GM10266 (cell line): ENCODE measurements around the gene LACTB.

Experiments used
- DNase-seq: peaks from one replicate; pipeline ENCODE4 v3.0.0; 2012; ENCODE audit errors: extremely low spot score
- CTCF ChIP-seq: IDR thresholded peaks from 2 replicates; pipeline ENCODE4 v1.5.1; 2012; ENCODE audit warnings: mild to moderate bottlenecking, low read depth; ENCODE audit not compliant: control insufficient read depth, insufficient read depth; ENCODE audit errors: missing control alignments

LACTB gene

GRCh38 chr15:63112871-63113270 lies 8.8 kb upstream of the LACTB start:
- no peak for DNase-seq
- no peak for TF ChIP-seq CTCF

GRCh38 chr15:63114465-63114864 lies 7.2 kb upstream of the LACTB start:
- DNase-seq = no peak
- no peak for TF ChIP-seq CTCF

- no peak for DNase-seq
- no peak for TF ChIP-seq CTCF
Observed at GRCh38 chr15:63118854-63119253, 2.8 kb upstream of the LACTB start.

- TF ChIP-seq CTCF = peak; percentile 8
- peak; percentile 96 for DNase-seq
Observed at GRCh38 chr15:63122002-63122875, 578 bp downstream of the LACTB start.

- no peak for DNase-seq
- no peak for TF ChIP-seq CTCF
Observed at GRCh38 chr15:63124506-63124905, 2.8 kb downstream of the LACTB start.

GRCh38 chr15:63126726-63127125 lies 5.1 kb downstream of the LACTB start:
- TF ChIP-seq CTCF = no peak

GRCh38 chr15:63133786-63134185 lies 12.1 kb downstream of the LACTB start:
- DNase-seq = no peak
- TF ChIP-seq CTCF = no peak

More at GRCh38 chr15:63126726-63127125, 5.1 kb downstream of the LACTB start:
- DNase-seq = no peak
